Esophagus squamous epithelium (tissue), 4 donors: Measurements from ENCODE around the gene CREBL2.

Experiments used
- POLR2A ChIP-seq, 4 donors: fragments of 450-650 bp; IDR thresholded peaks; one replicate each; pipeline ENCODE4 v1.6.1; 2017; ENCODE audit warnings: antibody characterized with exemption in 4 of 4, mild to moderate bottlenecking in 4 of 4, moderate library complexity in 3 of 4
- TF ChIP-seq, protein P1 (sequence below), 6 experiments: fragments of 450-650 bp in 4 of 6; fragments of 200-600 bp in 2 of 6; sonication (generic) in 2 of 6; IDR thresholded peaks; one replicate each; pipeline ENCODE4 v1.5.1; 2016 to 2019; ENCODE audit warnings: antibody characterized with exemption in 6 of 6, mild to moderate bottlenecking in 4 of 6, moderate library complexity in 4 of 6

DNA sequence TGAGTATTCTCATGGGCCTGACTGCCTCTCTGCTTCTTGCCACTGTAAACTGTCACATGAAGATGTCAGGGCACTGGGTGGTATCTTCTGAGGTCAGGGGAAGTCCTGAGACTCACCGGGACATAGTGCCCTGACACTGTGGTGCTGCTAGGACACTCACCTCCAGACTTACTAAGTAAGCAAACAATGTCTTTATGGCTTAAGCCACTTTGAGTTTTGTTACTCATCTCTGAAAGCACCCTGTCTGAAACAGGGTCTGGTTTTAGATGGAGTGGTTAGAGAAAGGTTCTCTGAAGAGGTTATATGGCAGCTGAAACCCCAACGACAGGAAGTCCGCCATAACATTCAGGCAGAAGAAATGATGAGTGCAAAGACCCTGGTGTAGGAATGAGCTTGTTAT, 61.6 kb downstream of the CREBL2 start:
- no peak for TF ChIP-seq POLR2A (IDR thresholded peaks at IDR 0.05)
- TF ChIP-seq, protein P1, sequence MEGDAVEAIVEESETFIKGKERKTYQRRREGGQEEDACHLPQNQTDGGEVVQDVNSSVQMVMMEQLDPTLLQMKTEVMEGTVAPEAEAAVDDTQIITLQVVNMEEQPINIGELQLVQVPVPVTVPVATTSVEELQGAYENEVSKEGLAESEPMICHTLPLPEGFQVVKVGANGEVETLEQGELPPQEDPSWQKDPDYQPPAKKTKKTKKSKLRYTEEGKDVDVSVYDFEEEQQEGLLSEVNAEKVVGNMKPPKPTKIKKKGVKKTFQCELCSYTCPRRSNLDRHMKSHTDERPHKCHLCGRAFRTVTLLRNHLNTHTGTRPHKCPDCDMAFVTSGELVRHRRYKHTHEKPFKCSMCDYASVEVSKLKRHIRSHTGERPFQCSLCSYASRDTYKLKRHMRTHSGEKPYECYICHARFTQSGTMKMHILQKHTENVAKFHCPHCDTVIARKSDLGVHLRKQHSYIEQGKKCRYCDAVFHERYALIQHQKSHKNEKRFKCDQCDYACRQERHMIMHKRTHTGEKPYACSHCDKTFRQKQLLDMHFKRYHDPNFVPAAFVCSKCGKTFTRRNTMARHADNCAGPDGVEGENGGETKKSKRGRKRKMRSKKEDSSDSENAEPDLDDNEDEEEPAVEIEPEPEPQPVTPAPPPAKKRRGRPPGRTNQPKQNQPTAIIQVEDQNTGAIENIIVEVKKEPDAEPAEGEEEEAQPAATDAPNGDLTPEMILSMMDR (IDR thresholded peaks at IDR 0.05) = no peak
